K562 (cell line): Measurements from ENCODE around the gene TOR1B. TPM values are rescaled to one million over a fixed set of nuclear protein-coding genes. Genes with fewer than 3 reads are reported as not detected.

ENCODE experiments used
- E2F3 ChIP-seq: fragments of 250-450 bp; sonication (Bioruptor Pico); IDR thresholded peaks from 2 replicates; pipeline ENCODE4 v1.4.0; 2020; ENCODE audit warnings: mild to moderate bottlenecking
- ETV1 ChIP-seq: fragments of 450-650 bp; conservative IDR thresholded peaks from 2 replicates; pipeline ENCODE4 v1.6.1; 2016; ENCODE audit warnings: missing genetic modification characterization, control low read depth, low read depth, missing compliant biosample characterization
- EZH2 ChIP-seq: IDR thresholded peaks from 2 replicates; pipeline ENCODE4 v1.6.1; 2012; ENCODE audit warnings: low read depth, mild to moderate bottlenecking, inconsistent platforms, low read length, borderline replicate concordance
- GABPB1 ChIP-seq: sonication (generic); formaldehyde crosslinking; IDR thresholded peaks from 2 replicates; pipeline ENCODE4 v1.8.0; 2022; ENCODE audit warnings: mild to moderate bottlenecking, missing genetic modification reagents
- GMEB1 ChIP-seq: fragments of 250-450 bp; sonication (Bioruptor Pico); IDR thresholded peaks from 2 replicates; pipeline ENCODE4 v1.4.0; 2020; ENCODE audit warnings: mild to moderate bottlenecking
- HDAC1 ChIP-seq, 2 experiments: fragments of 450-650 bp; IDR thresholded peaks; 2 replicates each; pipeline ENCODE4 v1.6.1; 2016 to 2017; ENCODE audit warnings: inconsistent platforms in 1 of 2, mild to moderate bottlenecking in 1 of 2, moderate library complexity in 1 of 2
- MECOM ChIP-seq: fragments of 250-450 bp; sonication (Bioruptor Pico); IDR thresholded peaks from 2 replicates; pipeline ENCODE4 v1.8.0; 2022; ENCODE audit warnings: inconsistent platforms
- MEF2A ChIP-seq: IDR thresholded peaks from 2 replicates; pipeline ENCODE4 v1.6.1; 2011; ENCODE audit warnings: low read depth, mild to moderate bottlenecking, low read length, moderate library complexity; ENCODE audit not compliant: control insufficient read depth
- PTRF ChIP-seq: fragments of 450-650 bp; IDR thresholded peaks from 2 replicates; pipeline ENCODE4 v1.6.1; 2016; ENCODE audit warnings: mild to moderate bottlenecking, missing genetic modification characterization, missing compliant biosample characterization
- XRCC4 ChIP-seq: IDR thresholded peaks from one replicate; pipeline ENCODE4 v1.6.1; 2011; ENCODE audit not compliant: insufficient read depth, insufficient read length; ENCODE audit errors: extremely low read depth
- ZMIZ1 ChIP-seq, 2 experiments: fragments of 150-350 bp in 1 of 2; IDR thresholded peaks; 2 replicates each; pipeline ENCODE4 v1.6.1; 2012 to 2016; ENCODE audit warnings: low read depth in 2 of 2, low read length in 2 of 2, mild to moderate bottlenecking in 1 of 2, moderate library complexity in 1 of 2
- ZNF408 ChIP-seq: fragments of 250-450 bp; sonication (Bioruptor Pico); IDR thresholded peaks from 2 replicates; pipeline ENCODE4 v1.4.0; 2020; ENCODE audit warnings: low read depth, mild to moderate bottlenecking, moderate library complexity
- polyA plus RNA-seq, 8 experiments: library from polyadenylated mRNA; depleted of rRNA in 4 of 8; stranded (reverse) in 5 of 8; unstranded in 3 of 8; fragments of >200 nt; fragmentation: Nextera tagmentation in 2 of 8; fragmentation: Illumina TruSeq in 1 of 8; extraction: Ambion mirVana in 2 of 8; extraction: Trizol in 1 of 8; gene quantifications; 2 replicates each; pipeline versions ENCODE4 v1.2.1 to v1.2.3, GENCODE V29; 2011 to 2014; ENCODE audit warnings: inconsistent platforms in 1 of 8, missing spikeins in 1 of 8
- total RNA-seq, 7 experiments: library from RNA; depleted of rRNA in 6 of 7; stranded (reverse); fragments of >200 nt in 6 of 7; fragmentation: Illumina TruSeq in 2 of 7; extraction: Trizol in 2 of 7; gene quantifications; 2 replicates each; pipeline versions ENCODE4 v1.2.1 to v1.2.3, GENCODE V29; 2011 to 2021; ENCODE audit warnings: low replicate concordance in 1 of 7
- TF ChIP-seq, protein P1 (sequence below): fragments of 200-400 bp; formaldehyde crosslinking; IDR thresholded peaks from 2 replicates; pipeline ENCODE4 v1.6.1; 2017; ENCODE audit warnings: mild to moderate bottlenecking, low read depth, low read length, moderate library complexity
- TF ChIP-seq, protein P2 (sequence below): fragments of 250-450 bp; sonication (Bioruptor Pico); IDR thresholded peaks from 2 replicates; pipeline ENCODE4 v1.9.0; 2021; ENCODE audit warnings: mild to moderate bottlenecking
- TF ChIP-seq, protein P3 (sequence below): fragments of 150-350 bp; conservative IDR thresholded peaks from 2 replicates; pipeline ENCODE4 v1.6.1; 2014; ENCODE audit warnings: low read length

Gene TOR1B
- total and polyA plus RNA-seq, 9 of the 15 experiments (the other 6 are each of a cell fraction or from before 2014, with no cell fraction given), result 4.2 to 36.5 (median 24.6) TPM

GRCh38 chr9:129835128-129835859, 32.3 kb downstream of the TOR1B start, which contains the start of the genes C9orf78 and USP20 (continued):
- TF ChIP-seq GABPB1 (CRISPR knock-in tag) (no peak), PTRF (tag) (no peak), XRCC4 (no peak), MEF2A (peak; percentile 16; the same call in 1 of the 2 replicates), GMEB1 (peak; percentile 88), ETV1 (tag) (peak; percentile 25; the same call in 1 of the 2 replicates), MECOM (CRISPR knock-in tag) (no peak), ZNF408 (CRISPR knock-in tag) (no peak), EZH2 (no peak), ZMIZ1 (IDR thresholded peaks at IDR 0.05; ENCODE audit: low read depth in 2 of 2, low read length in 2 of 2) (0 out of 4 replicates have a peak, but pooled peaks of 1 of the 2 experiments have one; percentile 12), E2F3 (CRISPR knock-in tag) (0 out of 2 replicates have a peak, but pooled peaks have one; percentile 70), HDAC1 (IDR thresholded peaks at IDR 0.05) (peak in 1 of 2 experiments; percentile 99; a peak in 2 of 4 replicates)
- TF ChIP-seq, protein P1, sequence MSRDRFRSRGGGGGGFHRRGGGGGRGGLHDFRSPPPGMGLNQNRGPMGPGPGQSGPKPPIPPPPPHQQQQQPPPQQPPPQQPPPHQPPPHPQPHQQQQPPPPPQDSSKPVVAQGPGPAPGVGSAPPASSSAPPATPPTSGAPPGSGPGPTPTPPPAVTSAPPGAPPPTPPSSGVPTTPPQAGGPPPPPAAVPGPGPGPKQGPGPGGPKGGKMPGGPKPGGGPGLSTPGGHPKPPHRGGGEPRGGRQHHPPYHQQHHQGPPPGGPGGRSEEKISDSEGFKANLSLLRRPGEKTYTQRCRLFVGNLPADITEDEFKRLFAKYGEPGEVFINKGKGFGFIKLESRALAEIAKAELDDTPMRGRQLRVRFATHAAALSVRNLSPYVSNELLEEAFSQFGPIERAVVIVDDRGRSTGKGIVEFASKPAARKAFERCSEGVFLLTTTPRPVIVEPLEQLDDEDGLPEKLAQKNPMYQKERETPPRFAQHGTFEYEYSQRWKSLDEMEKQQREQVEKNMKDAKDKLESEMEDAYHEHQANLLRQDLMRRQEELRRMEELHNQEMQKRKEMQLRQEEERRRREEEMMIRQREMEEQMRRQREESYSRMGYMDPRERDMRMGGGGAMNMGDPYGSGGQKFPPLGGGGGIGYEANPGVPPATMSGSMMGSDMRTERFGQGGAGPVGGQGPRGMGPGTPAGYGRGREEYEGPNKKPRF, result no peak
- TF ChIP-seq, protein P2, sequence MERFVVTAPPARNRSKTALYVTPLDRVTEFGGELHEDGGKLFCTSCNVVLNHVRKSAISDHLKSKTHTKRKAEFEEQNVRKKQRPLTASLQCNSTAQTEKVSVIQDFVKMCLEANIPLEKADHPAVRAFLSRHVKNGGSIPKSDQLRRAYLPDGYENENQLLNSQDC (CRISPR knock-in tag), result no peak
- TF ChIP-seq, protein P3, sequence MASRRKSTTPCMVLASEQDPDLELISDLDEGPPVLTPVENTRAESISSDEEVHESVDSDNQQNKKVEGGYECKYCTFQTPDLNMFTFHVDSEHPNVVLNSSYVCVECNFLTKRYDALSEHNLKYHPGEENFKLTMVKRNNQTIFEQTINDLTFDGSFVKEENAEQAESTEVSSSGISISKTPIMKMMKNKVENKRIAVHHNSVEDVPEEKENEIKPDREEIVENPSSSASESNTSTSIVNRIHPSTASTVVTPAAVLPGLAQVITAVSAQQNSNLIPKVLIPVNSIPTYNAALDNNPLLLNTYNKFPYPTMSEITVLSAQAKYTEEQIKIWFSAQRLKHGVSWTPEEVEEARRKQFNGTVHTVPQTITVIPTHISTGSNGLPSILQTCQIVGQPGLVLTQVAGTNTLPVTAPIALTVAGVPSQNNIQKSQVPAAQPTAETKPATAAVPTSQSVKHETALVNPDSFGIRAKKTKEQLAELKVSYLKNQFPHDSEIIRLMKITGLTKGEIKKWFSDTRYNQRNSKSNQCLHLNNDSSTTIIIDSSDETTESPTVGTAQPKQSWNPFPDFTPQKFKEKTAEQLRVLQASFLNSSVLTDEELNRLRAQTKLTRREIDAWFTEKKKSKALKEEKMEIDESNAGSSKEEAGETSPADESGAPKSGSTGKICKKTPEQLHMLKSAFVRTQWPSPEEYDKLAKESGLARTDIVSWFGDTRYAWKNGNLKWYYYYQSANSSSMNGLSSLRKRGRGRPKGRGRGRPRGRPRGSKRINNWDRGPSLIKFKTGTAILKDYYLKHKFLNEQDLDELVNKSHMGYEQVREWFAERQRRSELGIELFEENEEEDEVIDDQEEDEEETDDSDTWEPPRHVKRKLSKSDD, result 0 out of 2 replicates have a peak, but pooled peaks have one; percentile 51
